ENCODE measurements around the gene REC114. TPM values are rescaled to one million over a fixed set of nuclear protein-coding genes. Genes with fewer than 3 reads are reported as not detected.
A peak's percentile ranks its signal among the peaks of the same experiment; 100 is the strongest.

The REC114 gene
- total and polyA plus RNA-seq, 9 of the 15 experiments (the other 6 are each of a cell fraction or from before 2014, with no cell fraction given) = 0.07 to 0.24 TPM; not detected in 7

- TF ChIP-seq PRDM10 (IDR thresholded peaks at IDR 0.05; ENCODE audit: partially characterized antibody) (no peak), ZBTB11 (CRISPR knock-in tag; IDR thresholded peaks at IDR 0.05) (no peak), ESRRB (CRISPR knock-in tag; IDR thresholded peaks at IDR 0.05; ENCODE audit: borderline replicate concordance) (no peak), MAX (CRISPR knock-in tag; IDR thresholded peaks at IDR 0.05) (peak; percentile 75), GTF2F1 (IDR thresholded peaks at IDR 0.05; ENCODE audit: low read depth, low read length) (no peak), ZC3H4 (CRISPR knock-in tag; IDR thresholded peaks at IDR 0.05; ENCODE audit: borderline replicate concordance) (no peak), NFXL1 (CRISPR knock-in tag; IDR thresholded peaks at IDR 0.05) (no peak), ZNF253 (CRISPR knock-in tag; conservative IDR thresholded peaks at IDR 0.05) (no peak), ZNF121 (CRISPR knock-in tag; conservative IDR thresholded peaks at IDR 0.05) (no peak), ETV5 (CRISPR knock-in tag; IDR thresholded peaks at IDR 0.05; ENCODE audit: low read depth) (peak; percentile 42; the same call in 1 of the 2 replicates), BMI1 (IDR thresholded peaks at IDR 0.05; ENCODE audit: low read length) (no peak), ETV1 (tag; conservative IDR thresholded peaks at IDR 0.05; ENCODE audit: low read depth) (no peak), CREBBP (IDR thresholded peaks at IDR 0.05; ENCODE audit: low read depth, low read length) (no peak), CCNT2 (IDR thresholded peaks at IDR 0.05; ENCODE audit: borderline replicate concordance, extremely low read depth, insufficient read length, low read depth, low read length) (no peak), CCAR2 (IDR thresholded peaks at IDR 0.05; ENCODE audit: low read depth, low read length) (no peak), CHCHD3 (CRISPR knock-in tag; IDR thresholded peaks at IDR 0.05) (no peak), BRF2 (IDR thresholded peaks at IDR 0.05; ENCODE audit: borderline replicate concordance, insufficient read depth, insufficient read length) (no peak), FOXJ3 (CRISPR knock-in tag; IDR thresholded peaks at IDR 0.05) (no peak), ZNF764 (CRISPR knock-in tag; IDR thresholded peaks at IDR 0.05; ENCODE audit: low read depth) (no peak), GTF2A2 (tag; IDR thresholded peaks at IDR 0.05) (no peak), ZNF76 (CRISPR knock-in tag; IDR thresholded peaks at IDR 0.05; ENCODE audit: borderline replicate concordance) (no peak)
Measured at GRCh38 chr15:73564255-73564654, 121.3 kb downstream of the REC114 start (continued).

Data from K562 (cell line).